ENCODE results near the gene PCDHAC2. TPM values are rescaled to one million over a fixed set of nuclear protein-coding genes. Genes with fewer than 3 reads are reported as not detected.

PCDHAC2 gene, protein sequence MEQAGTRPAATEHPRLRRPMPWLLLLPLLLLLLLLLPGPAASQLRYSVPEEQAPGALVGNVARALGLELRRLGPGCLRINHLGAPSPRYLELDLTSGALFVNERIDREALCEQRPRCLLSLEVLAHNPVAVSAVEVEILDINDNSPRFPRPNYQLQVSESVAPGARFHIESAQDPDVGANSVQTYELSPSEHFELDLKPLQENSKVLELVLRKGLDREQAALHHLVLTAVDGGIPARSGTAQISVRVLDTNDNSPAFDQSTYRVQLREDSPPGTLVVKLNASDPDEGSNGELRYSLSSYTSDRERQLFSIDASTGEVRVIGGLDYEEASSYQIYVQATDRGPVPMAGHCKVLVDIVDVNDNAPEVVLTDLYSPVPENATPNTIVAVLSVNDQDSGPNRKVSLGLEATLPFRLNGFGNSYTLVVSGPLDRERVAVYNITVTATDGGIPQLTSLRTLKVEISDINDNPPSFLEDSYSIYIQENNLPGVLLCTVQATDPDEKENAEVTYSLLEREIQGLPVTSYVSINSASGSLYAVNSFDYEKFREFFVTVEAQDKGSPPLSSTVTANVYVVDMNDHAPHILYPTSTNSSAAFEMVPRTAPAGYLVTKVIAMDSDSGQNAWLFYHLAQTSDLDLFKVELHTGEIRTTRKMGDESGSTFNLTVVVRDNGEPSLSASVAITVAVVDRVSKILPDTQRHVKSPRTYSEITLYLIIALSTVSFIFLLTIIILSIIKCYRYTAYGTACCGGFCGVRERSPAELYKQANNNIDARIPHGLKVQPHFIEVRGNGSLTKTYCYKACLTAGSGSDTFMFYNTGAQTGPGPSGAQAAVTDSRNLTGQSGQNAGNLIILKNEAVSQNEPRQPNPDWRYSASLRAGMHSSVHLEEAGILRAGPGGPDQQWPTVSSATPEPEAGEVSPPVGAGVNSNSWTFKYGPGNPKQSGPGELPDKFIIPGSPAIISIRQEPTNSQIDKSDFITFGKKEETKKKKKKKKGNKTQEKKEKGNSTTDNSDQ
- not detected for total RNA-seq

DNA sequence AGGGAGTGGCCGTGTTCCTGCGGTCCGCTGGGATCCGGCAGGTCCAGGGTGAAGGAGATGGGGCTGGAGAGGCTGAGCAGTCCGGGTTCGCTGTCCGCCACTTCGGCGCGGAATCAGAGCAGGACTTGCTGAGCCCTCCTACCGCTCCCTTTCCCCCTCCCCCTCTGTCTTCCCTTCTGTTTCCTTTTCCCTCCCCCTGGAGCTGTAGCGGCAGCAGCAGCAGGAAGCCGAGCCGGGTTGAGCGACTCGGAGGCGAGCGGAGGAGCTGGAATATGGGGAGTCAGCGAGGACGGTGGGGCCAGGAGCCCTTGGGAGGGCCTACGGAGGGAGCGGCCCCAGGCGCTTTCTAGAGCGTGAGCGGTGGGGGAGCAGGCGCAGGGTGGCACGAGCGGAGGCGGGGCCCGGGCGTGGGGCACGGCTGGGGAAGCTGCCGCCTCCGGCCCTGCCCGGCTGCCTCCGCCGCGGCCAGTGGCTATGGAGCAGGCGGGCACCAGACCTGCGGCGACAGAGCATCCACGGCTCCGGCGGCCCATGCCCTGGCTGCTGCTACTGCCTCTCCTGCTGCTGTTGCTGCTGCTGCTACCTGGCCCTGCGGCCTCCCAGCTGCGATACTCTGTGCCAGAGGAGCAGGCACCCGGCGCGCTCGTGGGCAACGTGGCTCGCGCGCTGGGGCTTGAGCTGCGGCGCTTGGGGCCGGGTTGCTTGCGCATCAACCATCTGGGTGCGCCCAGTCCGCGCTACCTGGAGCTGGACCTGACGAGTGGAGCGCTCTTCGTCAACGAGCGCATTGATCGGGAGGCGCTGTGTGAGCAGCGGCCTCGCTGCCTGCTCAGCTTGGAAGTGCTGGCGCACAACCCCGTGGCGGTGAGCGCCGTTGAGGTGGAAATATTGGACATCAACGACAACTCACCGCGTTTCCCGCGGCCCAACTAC lies at the start of gene PCDHAC2:
PCDHAC2 (plus strand) TSS at position 184 of the 933 bp plus-strand sequence; CDS start at position 475, 291 bp downstream.
- DNase-seq (ENCODE audit: low spot score in 2 of 2) (no peak), ATAC-seq (no peak)
- Mint-ChIP-seq H3K9me3 (no peaks in the 10 kb centered on the region), H3K27ac (no peak within 1 kb of the TSS), H3K36me3 (peaks cover 0 to 5% of the 10 kb centered on the region in 2 donors)

DNA sequence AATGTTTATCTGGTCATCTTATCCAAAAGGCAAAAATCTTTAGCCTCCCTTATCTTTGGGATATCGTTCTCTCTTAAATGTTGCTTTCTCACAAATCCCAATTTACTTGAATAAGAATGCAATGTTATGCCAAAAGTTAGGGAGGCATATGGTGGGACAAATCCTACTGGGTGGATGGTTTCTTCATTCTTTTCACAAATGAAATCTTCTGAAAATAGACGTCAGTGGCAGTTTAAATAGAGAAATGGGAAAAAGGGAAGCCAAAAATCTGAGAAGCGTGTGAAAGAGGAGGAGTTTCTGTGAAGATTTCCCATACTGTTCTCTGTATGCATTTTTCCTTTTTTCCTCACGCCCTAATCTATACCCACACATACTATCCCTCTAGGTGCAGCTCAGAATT lies 42.7 kb upstream of the PCDHAC2 start:
- H3K9me3 Mint-ChIP-seq, result peaks cover 0 to 4% of the 10 kb centered on the region in 2 donors
- no peak overlapping the region for H3K27ac Mint-ChIP-seq
- no peak for ATAC-seq
- H3K36me3 Mint-ChIP-seq, result peaks cover 0 to 17% of the 10 kb centered on the region in 2 donors
- DNase-seq (ENCODE audit: low spot score in 2 of 2), result no peak

DNA sequence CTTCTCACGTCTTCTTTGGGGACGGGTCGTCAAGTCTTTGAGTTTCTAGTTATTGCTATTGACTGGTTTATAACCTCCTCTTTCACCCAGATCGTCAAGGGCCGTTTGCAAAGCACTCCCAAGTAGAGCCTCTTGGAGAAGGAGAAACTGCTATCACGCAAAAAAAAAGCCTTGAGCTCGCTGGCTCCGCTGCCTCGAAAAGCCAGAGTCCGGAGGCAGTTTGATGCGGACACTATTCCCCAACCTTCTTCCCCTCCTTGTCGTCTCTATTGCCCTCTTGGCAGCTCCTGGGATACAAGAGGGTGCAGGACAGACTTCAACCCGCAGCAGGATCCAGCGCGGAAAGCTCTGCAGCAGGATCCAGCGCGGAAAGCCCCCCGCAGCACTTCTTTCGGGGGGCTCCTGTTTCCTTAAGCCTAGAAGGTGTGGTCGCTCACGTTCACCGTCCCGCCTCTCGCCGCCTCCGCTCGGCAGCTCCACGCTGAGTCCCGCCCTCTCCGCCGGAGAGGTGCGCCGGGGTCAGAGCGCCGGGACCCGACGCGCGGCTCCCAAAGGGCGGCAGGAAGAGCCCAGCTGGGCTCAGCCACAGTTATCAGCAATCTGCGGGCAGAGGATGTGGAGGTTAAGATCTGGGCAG lies 40.4 kb upstream of the PCDHAC2 start, which contains the start of gene PCDHAC1:
PCDHAC1 (plus strand) TSS at position 494 of the 637 bp plus-strand sequence. CDS start 594 bp downstream, outside the sequence.
- ATAC-seq (no peak), DNase-seq (ENCODE audit: low spot score in 2 of 2) (no peak)
- H3K36me3 Mint-ChIP-seq, result peaks cover 0 to 17% of the 10 kb centered on the region in 2 donors
- H3K27ac Mint-ChIP-seq, result no peak within 1 kb of the TSS
- H3K9me3 Mint-ChIP-seq, result no peaks in the 10 kb centered on the region

DNA sequence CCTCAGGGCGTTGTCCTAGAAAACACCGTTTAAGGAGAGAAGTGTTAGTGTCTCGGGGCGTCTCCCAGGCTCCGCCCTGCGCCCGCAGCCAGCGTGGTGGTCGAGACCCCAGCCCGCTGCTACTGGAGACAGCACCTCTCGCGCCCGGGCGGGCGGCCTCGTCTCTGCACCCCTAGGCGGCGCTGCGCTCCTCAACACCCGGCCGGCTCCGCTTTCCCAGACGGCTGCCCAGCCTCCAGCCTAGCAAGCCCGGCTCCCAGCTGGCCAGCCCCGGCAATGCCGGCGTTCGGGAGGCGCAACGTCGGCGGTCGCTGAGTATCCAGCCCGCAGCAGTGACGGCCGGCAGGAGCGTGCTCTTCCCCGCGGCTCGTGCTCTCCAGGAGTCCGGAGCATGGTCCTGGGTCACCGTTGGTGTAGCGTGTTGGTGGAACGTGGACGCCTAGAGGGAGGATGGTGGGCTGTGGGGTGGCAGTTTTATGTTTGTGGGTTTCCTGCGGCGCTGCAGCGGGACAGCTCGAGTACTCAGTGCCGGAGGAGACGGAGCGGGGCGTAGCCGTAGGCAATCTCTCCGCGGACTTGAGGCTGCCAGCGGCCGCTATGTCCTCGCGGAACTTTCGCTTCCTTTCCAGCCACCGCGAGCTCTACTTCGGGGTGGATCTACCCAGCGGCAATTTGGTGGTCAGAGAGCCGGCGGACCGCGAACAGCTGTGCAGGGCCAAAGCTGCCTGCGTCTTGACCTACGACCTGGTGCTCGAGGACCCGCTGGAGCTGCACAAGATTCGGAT lies 39.6 kb upstream of the PCDHAC2 start:
- Mint-ChIP-seq H3K36me3 (peaks cover 0 to 17% of the 10 kb centered on the region in 2 donors), H3K27ac (no peak overlapping the region), H3K9me3 (no peaks in the 10 kb centered on the region)
- peak; percentile 26 to 40 for ATAC-seq
- peak in 1 of 2 donors; percentile 39 for DNase-seq (ENCODE audit: low spot score in 2 of 2)

DNA sequence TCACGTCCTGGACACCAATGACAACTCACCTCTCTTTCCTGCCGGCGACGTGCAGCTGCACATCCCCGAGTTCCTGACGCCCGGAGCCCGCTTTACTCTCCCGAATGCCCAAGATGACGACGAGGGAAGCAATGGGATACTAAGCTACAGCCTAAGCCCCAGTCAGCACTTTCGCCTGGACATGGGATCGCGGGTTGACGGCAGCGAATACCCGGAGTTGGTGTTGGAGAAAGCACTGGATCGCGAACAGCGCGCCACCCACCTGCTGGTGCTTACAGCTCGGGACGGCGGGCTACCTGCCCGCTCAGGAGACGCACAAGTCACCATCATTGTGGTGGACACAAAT lies 39.1 kb upstream of the PCDHAC2 start:
- peaks cover 0 to 17% of the 10 kb centered on the region in 2 donors for H3K36me3 Mint-ChIP-seq
- no peak overlapping the region for H3K27ac Mint-ChIP-seq
- DNase-seq (ENCODE audit: low spot score in 2 of 2) (no peak), ATAC-seq (no peak)
- H3K9me3 Mint-ChIP-seq, result no peaks in the 10 kb centered on the region

DNA sequence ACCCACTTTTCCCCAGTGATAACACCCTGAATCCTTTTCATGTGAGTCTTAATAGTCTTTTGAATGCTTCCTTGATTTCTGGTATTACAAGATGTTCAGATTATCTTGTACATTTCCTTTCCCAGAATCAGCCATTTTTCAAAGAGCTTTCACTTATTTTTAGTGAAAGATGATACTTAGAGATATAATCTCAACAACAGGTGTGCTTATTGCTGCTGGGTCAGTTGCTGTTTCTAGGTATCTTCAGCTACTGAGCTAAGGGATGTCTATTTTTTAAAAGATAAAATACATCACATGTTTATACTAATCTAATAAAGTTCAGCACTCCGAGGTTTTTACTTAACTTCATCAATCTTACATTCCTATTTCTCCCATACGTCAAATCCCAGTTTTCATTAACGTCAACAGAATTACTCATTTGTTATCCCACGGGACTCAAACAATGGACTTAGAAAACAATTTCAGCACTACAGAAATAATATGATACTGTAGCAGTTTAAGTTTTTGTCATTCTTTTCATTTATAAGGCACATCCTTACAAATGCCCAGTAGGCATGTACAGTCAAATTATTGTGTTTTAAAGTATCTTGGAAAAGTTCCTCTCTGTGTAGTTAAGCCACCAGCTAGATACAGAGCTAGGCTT lies 31.2 kb upstream of the PCDHAC2 start:
- DNase-seq (ENCODE audit: low spot score in 2 of 2), result no peak
- Mint-ChIP-seq H3K9me3 (no peaks in the 10 kb centered on the region), H3K36me3 (no peaks in the 10 kb centered on the region), H3K27ac (no peak overlapping the region)
- ATAC-seq, result no peak

DNA sequence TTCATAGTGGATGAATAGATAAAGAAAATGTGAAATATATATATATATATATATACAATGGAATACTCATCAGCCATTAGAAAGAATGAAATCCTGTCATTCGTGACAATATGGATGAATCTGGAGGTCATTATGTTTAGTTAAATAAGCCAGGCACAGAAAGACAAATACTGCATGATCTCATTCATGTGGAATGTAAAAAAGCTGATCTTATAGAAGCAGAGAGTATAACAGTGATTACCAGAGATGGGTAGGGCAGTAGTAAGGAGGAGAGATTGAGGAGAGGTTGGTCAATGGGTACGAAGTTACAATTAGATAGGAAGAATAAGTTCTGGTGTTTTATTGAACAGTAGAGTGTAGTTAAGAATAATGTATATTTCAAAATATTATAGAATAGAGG lies 19.7 kb upstream of the PCDHAC2 start:
- no peak for ATAC-seq
- no peak for DNase-seq (ENCODE audit: low spot score in 2 of 2)
- Mint-ChIP-seq H3K27ac (no peak overlapping the region), H3K9me3 (peaks cover 16 to 18% of the 10 kb centered on the region in 2 donors), H3K36me3 (peaks cover 0 to 12% of the 10 kb centered on the region in 2 donors)

DNA sequence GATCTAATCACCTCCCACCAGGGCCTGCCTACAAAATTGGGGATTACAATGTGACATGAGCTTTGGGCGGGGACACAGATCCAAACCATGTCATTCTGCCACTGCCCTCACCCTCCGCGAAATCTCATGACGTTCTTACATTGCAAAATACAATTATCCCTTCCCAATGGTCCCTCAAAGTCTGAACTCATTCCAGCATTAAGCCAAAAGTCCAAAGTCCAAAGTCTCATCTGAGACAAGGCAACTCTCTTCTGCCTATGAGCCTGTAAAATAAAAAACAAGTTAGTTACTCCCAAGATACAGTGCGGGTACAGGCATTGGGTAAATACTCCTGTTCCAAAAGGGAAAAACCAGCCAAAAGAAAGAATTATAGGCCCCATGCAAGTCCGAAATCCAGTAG lies 14.6 kb upstream of the PCDHAC2 start:
- DNase-seq (ENCODE audit: low spot score in 2 of 2) (no peak), ATAC-seq (no peak)
- Mint-ChIP-seq H3K9me3 (peaks cover 10% of the 10 kb centered on the region in 2 donors), H3K27ac (no peak overlapping the region), H3K36me3 (no peaks in the 10 kb centered on the region)

DNA sequence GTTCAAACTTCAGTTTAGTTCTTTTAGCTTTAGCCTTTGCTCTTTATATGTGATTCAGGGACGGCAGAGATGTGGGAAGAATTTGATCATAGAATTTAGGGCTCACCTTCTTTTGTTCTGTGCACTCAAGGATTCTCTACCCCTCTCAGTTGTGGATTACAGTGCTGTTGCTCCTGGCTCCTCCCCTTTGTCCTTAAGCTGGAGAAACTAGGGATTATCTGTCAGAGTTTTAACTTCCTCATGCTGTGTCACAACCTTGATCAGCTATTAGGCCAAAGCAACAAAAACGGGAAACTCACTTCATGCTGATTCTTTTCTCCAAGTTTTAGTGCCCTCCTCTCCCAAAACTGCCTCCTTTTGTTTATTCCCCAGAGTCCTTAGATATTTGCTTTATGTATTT lies 13.0 kb upstream of the PCDHAC2 start:
- H3K36me3 Mint-ChIP-seq, result no peaks in the 10 kb centered on the region
- no peak overlapping the region for H3K27ac Mint-ChIP-seq
- no peak for ATAC-seq
- peaks cover 8% of the 10 kb centered on the region in 2 donors for H3K9me3 Mint-ChIP-seq
- DNase-seq (ENCODE audit: low spot score in 2 of 2), result no peak

DNA sequence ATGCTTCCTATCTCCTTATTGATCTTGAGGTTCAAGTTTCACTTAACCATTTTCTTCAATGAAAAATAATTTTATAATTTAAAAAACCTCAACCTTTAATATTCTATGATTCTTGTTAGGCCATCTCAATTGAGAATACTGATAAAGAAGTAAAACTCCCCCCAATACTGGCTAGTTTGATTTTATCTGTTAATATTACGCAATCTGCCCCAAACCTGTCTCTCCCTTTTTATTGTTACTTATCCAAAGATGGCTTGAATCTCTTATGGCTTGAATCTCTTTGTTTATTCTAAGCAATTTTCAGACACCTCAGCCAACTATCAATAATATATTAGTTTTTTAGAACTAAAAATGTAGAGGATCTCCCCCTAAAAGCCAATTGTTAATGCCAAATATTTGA lies 4.1 kb upstream of the PCDHAC2 start:
- Mint-ChIP-seq H3K27ac (no peak overlapping the region), H3K9me3 (no peaks in the 10 kb centered on the region), H3K36me3 (no peaks in the 10 kb centered on the region)
- ATAC-seq (no peak), DNase-seq (ENCODE audit: low spot score in 2 of 2) (no peak)

DNA sequence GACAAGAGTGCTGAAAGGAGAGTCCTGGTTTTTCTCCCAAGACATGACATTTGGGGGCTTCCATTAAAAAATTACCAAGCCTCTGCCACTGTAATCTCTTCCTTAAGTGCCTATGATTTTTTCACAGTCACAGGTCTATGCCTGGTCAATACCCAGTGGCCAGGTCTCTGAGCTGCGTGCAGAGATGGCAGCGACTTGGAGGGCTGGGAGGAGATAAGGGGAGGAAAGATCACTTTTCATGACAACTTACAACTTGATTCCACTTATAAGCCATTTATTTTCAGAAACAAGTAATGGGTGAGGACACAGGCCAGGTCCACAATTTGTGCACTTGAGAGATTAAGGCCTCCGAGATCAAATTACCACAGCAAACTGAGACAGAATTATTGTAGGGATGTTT lies 1.9 kb upstream of the PCDHAC2 start:
- no peak for ATAC-seq
- Mint-ChIP-seq H3K36me3 (peaks cover 0 to 5% of the 10 kb centered on the region in 2 donors), H3K9me3 (no peaks in the 10 kb centered on the region), H3K27ac (no peak overlapping the region)
- no peak for DNase-seq (ENCODE audit: low spot score in 2 of 2)

DNA sequence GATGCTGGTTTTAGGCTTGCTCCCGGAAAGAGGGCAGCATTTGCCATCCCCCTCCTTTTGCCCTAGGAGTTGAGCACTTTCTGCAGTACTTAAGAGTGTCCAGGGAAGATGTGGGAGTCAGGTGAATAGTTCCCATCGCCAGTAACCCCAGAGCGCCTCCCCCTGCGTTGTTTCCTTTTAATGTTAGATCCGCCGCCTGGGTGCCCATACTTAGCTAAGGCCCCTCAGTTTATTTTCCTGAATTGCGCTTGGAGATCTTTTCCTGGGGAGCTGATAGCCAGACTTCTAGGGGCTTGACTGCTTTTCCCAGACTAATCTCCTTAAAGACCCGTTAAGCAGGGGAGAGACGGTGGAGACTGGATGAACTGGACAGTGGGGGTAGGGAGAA lies 377 bp upstream of the PCDHAC2 start:
- DNase-seq (ENCODE audit: low spot score in 2 of 2) (no peak), ATAC-seq (no peak)
- Mint-ChIP-seq H3K36me3 (peaks cover 0 to 5% of the 10 kb centered on the region in 2 donors), H3K27ac (no peak overlapping the region), H3K9me3 (no peaks in the 10 kb centered on the region)

DNA sequence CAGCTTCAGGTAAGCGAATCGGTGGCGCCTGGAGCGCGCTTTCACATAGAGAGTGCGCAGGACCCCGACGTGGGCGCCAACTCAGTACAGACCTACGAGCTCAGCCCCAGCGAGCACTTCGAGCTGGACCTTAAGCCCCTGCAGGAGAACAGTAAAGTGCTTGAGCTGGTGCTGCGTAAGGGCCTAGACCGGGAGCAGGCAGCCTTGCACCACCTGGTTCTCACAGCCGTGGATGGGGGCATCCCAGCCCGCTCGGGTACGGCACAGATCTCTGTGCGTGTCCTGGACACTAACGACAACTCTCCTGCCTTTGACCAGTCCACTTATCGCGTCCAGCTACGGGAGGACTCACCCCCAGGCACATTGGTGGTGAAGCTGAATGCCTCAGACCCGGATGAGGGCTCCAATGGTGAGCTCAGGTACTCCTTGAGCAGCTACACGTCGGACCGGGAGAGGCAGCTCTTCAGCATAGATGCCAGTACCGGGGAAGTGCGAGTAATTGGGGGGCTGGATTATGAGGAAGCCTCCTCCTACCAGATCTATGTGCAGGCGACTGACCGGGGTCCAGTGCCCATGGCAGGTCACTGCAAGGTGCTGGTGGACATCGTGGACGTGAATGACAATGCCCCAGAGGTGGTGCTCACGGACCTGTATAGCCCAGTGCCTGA lies 1.1 kb downstream of the PCDHAC2 start:
- ATAC-seq (no peak), DNase-seq (ENCODE audit: low spot score in 2 of 2) (no peak)
- Mint-ChIP-seq H3K36me3 (peaks cover 0 to 5% of the 10 kb centered on the region in 2 donors), H3K27ac (no peak overlapping the region), H3K9me3 (no peaks in the 10 kb centered on the region)

DNA sequence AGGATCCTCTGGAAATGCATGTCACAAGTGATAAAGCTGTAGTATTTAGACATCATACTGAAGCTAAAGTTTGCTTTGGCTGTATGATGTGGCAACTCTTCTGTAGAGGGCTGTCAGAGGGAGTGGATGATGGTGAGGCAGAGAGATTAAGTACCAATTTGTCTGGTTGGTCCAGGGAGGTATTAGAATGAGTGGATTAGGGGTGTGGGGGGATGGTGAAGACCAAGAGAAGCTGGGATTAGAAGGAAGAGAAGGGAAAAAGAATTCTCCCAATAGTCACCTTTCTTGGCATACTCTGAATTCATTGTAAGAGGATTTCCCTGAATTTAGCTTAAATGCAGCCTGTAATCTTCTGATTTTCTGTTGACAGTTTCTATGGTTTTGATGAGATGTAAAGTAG lies 3.6 kb downstream of the PCDHAC2 start:
- Mint-ChIP-seq H3K27ac (no peak overlapping the region), H3K9me3 (no peaks in the 10 kb centered on the region), H3K36me3 (peaks cover 0 to 5% of the 10 kb centered on the region in 2 donors)
- DNase-seq (ENCODE audit: low spot score in 2 of 2), result no peak
- ATAC-seq, result no peak

Data from activated naive CD4-positive, alpha-beta T cell treated with anti-CD3 and anti-CD28 coated beads, Interleukin-2, amount 50 U/mL, for 72 hours (primary cell).